SH-SY5Y (cell line): ENCODE results near the gene MAP3K5.

Experiments
- GATA2 ChIP-seq: IDR thresholded peaks from 2 replicates; pipeline ENCODE4 v1.6.1; 2011; ENCODE audit warnings: mild to moderate bottlenecking, low read depth, low read length
- GATA3 ChIP-seq: IDR thresholded peaks from 2 replicates; pipeline ENCODE4 v1.6.1; 2011; ENCODE audit warnings: low read depth, mild to moderate bottlenecking, low read length, moderate library complexity

- TF ChIP-seq GATA2 (no peak), GATA3 (no peak)
Observed at GRCh38 chr6:136725124-136725523, 67.2 kb downstream of the MAP3K5 start.
